Osteoblast (primary cell): Measurements from ENCODE around the gene MAP3K14. TPM values are rescaled to one million over a fixed set of nuclear protein-coding genes. Genes with fewer than 3 reads are reported as not detected.
A peak's percentile ranks its signal among the peaks of the same experiment; 100 is the strongest.

Experiments used
- DNase-seq: peaks from one replicate; pipeline ENCODE4 v3.0.0; 2011; ENCODE audit warnings: low spot score, mixed read lengths; ENCODE audit not compliant: insufficient read length; ENCODE audit errors: missing footprints
- H2AFZ ChIP-seq: 2 replicates; pipeline ENCODE4 v1.6.0; 2011; ENCODE audit warnings: mild to moderate bottlenecking, low read length
- H3K27ac ChIP-seq: 2 replicates; pipeline ENCODE4 v1.5.1; 2011; ENCODE audit warnings: mild to moderate bottlenecking, low read depth, low read length, moderate library complexity
- H3K27me3 ChIP-seq: 2 replicates; pipeline ENCODE4 v1.6.0; 2012; ENCODE audit warnings: mild to moderate bottlenecking, control low read depth, inconsistent platforms, low read length, moderate library complexity; ENCODE audit not compliant: insufficient read depth
- H3K36me3 ChIP-seq: 2 replicates; pipeline ENCODE4 v1.5.1; 2011; ENCODE audit warnings: mild to moderate bottlenecking, low read length, control low read depth, moderate library complexity; ENCODE audit not compliant: insufficient read depth
- H3K4me1 ChIP-seq: 2 replicates; pipeline ENCODE4 v1.5.1; 2011; ENCODE audit warnings: mild to moderate bottlenecking, low read length, control low read depth, moderate library complexity; ENCODE audit not compliant: insufficient read depth
- H3K4me2 ChIP-seq: 2 replicates; pipeline ENCODE4 v1.6.0; 2011; ENCODE audit warnings: mild to moderate bottlenecking, low read length; ENCODE audit not compliant: insufficient read depth
- H3K4me3 ChIP-seq: fragments of 200-600 bp; sonication (generic); 3 replicates; pipeline ENCODE4 v1.5.1; 2012; ENCODE audit warnings: mild to moderate bottlenecking, low read length, inconsistent platforms; ENCODE audit not compliant: insufficient read depth
- H3K79me2 ChIP-seq: 2 replicates; pipeline ENCODE4 v1.6.0; 2012; ENCODE audit warnings: mild to moderate bottlenecking, low read length, control low read depth, inconsistent platforms; ENCODE audit not compliant: insufficient read depth
- H3K9me3 ChIP-seq: 2 replicates; pipeline ENCODE4 v1.5.1; 2011; ENCODE audit warnings: low read depth, low read length, control low read depth
- H4K20me1 ChIP-seq: 2 replicates; pipeline ENCODE4 v1.6.0; 2012; ENCODE audit warnings: mild to moderate bottlenecking, low read length, control low read depth; ENCODE audit not compliant: insufficient read depth
- total RNA-seq: library from RNA; depleted of rRNA; stranded (reverse); fragments of >200 nt; gene quantifications from 2 replicates; pipeline ENCODE4 v1.2.3, GENCODE V29; 2012
- TF ChIP-seq, protein P1 (sequence below): IDR thresholded peaks from 2 replicates; pipeline ENCODE4 v1.5.1; 2011; ENCODE audit warnings: mild to moderate bottlenecking, low read depth, low read length, moderate library complexity; ENCODE audit errors: extremely low read depth

MAP3K14 gene
- total RNA-seq, 1 donor: 3.6 TPM

GRCh38 chr17:45313996-45314740 lies 2.7 kb downstream of the MAP3K14 start:
- Histone ChIP-seq H3K36me3 (peaks cover 22% of the 10 kb centered on the region), H3K4me1 (peaks cover 76% of the 10 kb centered on the region), H3K9me3 (no peaks in the 10 kb centered on the region), H3K27ac (peak overlapping the region; percentile 77), H3K79me2 (peaks cover 71% of the 10 kb centered on the region), H2AFZ (no peak overlapping the region), H4K20me1 (peaks cover 64% of the 10 kb centered on the region), H3K27me3 (no peaks in the 10 kb centered on the region), H3K4me2 (peak overlapping the region; percentile 98), H3K4me3 (peak overlapping the region; percentile 93)
- no peak for DNase-seq
- TF ChIP-seq, protein P1, sequence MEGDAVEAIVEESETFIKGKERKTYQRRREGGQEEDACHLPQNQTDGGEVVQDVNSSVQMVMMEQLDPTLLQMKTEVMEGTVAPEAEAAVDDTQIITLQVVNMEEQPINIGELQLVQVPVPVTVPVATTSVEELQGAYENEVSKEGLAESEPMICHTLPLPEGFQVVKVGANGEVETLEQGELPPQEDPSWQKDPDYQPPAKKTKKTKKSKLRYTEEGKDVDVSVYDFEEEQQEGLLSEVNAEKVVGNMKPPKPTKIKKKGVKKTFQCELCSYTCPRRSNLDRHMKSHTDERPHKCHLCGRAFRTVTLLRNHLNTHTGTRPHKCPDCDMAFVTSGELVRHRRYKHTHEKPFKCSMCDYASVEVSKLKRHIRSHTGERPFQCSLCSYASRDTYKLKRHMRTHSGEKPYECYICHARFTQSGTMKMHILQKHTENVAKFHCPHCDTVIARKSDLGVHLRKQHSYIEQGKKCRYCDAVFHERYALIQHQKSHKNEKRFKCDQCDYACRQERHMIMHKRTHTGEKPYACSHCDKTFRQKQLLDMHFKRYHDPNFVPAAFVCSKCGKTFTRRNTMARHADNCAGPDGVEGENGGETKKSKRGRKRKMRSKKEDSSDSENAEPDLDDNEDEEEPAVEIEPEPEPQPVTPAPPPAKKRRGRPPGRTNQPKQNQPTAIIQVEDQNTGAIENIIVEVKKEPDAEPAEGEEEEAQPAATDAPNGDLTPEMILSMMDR: no peak

DNA sequence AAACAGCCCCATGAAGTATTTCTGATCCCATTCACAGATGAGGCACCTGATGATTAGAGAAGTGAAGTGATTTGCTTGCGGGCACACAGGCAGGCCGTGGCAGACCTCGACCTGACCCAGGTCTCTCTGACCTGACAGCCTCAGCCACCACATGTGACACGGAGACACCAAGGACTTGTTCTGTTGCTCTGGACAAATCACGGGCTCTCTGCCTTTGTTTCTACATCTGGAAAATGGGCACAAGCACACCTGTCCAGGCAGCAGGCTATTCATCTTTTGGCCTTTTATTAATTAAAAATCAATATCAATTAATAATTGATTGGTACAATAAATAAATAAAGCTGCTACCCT lies 3.4 kb downstream of the MAP3K14 start:
- peak overlapping the region; percentile 98 for H3K4me2 ChIP-seq
- H2AFZ ChIP-seq: no peak overlapping the region
- no peaks in the 10 kb centered on the region for H3K27me3 ChIP-seq
- TF ChIP-seq, protein P1: no peak
- H3K4me1 ChIP-seq: peaks cover 69% of the 10 kb centered on the region
- DNase-seq: peak; percentile 46
- peak overlapping the region; percentile 0 for H3K4me3 ChIP-seq
- H3K79me2 ChIP-seq: peaks cover 79% of the 10 kb centered on the region
- peaks cover 27% of the 10 kb centered on the region for H3K36me3 ChIP-seq
- no peaks in the 10 kb centered on the region for H3K9me3 ChIP-seq
- peak overlapping the region; percentile 77 for H3K27ac ChIP-seq
- peaks cover 68% of the 10 kb centered on the region for H4K20me1 ChIP-seq

DNA sequence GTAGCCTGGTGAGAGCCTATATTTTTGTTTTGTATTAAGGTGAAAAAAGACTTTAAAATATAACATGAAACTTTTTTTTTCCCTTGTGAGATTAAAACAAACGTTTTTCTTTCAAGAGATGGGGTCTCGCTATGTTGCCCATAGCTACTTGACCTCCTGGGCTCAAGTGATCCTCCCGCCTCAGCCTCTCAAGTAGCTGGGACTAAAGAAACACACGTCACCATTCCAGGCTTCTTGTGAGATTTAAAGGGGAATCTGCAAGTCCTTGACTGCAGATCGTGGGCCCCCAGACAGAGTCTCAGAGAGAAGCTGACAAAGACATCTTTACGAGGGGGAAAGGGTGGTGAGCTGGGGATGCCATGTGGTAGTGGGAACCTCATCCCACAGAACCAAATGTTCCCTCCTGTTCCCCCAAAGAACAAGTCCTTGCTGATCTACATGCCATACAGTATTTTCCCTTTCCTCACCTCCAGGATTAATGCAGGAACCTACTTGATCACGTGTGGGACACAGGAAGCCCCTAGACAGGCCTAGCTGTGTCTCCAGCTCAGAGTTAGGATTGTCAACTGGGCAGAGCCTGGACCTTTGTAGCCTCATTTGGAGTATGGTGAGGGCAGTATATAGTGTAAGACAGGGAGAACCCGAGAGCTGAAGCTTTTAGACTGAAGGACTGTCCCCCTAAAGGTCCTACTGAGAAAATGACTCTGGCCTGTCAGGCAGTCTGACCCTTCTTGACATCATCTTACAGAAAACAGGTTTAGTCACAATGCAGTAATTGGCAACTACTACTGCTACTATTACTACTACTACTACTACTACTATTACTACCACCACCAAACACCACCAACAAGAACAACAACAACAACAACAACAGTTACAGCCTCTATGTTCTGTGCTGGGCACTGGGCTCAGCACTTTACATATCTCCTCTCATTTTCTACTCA lies 4.1 kb downstream of the MAP3K14 start:
- peak overlapping the region; percentile 49 for H3K4me3 ChIP-seq
- peaks cover 69% of the 10 kb centered on the region for H3K4me1 ChIP-seq
- H3K27me3 ChIP-seq: no peaks in the 10 kb centered on the region
- DNase-seq: peak; percentile 41
- no peak overlapping the region for H2AFZ ChIP-seq
- TF ChIP-seq, protein P1: no peak
- H3K79me2 ChIP-seq: peaks cover 85% of the 10 kb centered on the region
- H4K20me1 ChIP-seq: peaks cover 70% of the 10 kb centered on the region
- peak overlapping the region; percentile 77 for H3K27ac ChIP-seq
- no peaks in the 10 kb centered on the region for H3K9me3 ChIP-seq
- peak overlapping the region; percentile 98 for H3K4me2 ChIP-seq
- peaks cover 27% of the 10 kb centered on the region for H3K36me3 ChIP-seq
